Neural cell (in vitro differentiated cells): ENCODE data around the gene GOLGA6C. TPM values are rescaled to one million over a fixed set of nuclear protein-coding genes. Genes with fewer than 3 reads are reported as not detected.
"Not testable (repeated sequence)": the region's sequence is repeated elsewhere in the genome, so short reads cannot be mapped to it uniquely, and the experiment has no call there.

ENCODE experiments used
- H2AFZ ChIP-seq: fragments of 200-600, 300-800 bp; sonication (generic), shearing (Covaris generic); 2 replicates; pipeline ENCODE4 v1.6.0; 2014; ENCODE audit warnings: low read depth, mild to moderate bottlenecking, antibody characterized with exemption, low read length, moderate library complexity
- H3F3A ChIP-seq: fragments of 200-600 bp; shearing (Covaris generic); 2 replicates; pipeline ENCODE4 v1.6.1; 2016; ENCODE audit warnings: mild to moderate bottlenecking, moderate library complexity, mixed read lengths, antibody characterized with exemption, low read length; ENCODE audit not compliant: insufficient read depth, poor library complexity, severe bottlenecking
- H3K27ac ChIP-seq: fragments of 200-600, 300-800 bp; sonication (generic), shearing (Covaris generic); 2 replicates; pipeline ENCODE4 v1.5.1; 2014; ENCODE audit warnings: mild to moderate bottlenecking, low read length, moderate library complexity
- H3K27me3 ChIP-seq: fragments of 300-800, 200-600 bp; sonication (generic), shearing (Covaris generic); 2 replicates; pipeline ENCODE4 v1.6.0; 2014; ENCODE audit warnings: mild to moderate bottlenecking, low read depth, low read length, moderate library complexity; ENCODE audit not compliant: insufficient read depth
- H3K36me3 ChIP-seq: fragments of 300-800, 200-600 bp; sonication (generic), shearing (Covaris generic); 2 replicates; pipeline ENCODE4 v1.5.1; 2014; ENCODE audit warnings: mild to moderate bottlenecking, antibody characterized with exemption, low read length, moderate library complexity; ENCODE audit not compliant: insufficient read depth
- H3K4me2 ChIP-seq: fragments of 300-800, 200-600 bp; sonication (generic), shearing (Covaris generic); 2 replicates; pipeline ENCODE4 v1.6.0; 2014; ENCODE audit warnings: mild to moderate bottlenecking, low read length
- H3K4me3 ChIP-seq: fragments of 300-800, 200-600 bp; sonication (generic), shearing (Covaris generic); 2 replicates; pipeline ENCODE4 v1.5.1; 2014; ENCODE audit warnings: mild to moderate bottlenecking, low read length, moderate library complexity
- H3K79me2 ChIP-seq: fragments of 200-600 bp; shearing (Covaris generic); replicated peaks from 2 replicates; pipeline ENCODE4 v1.6.0; 2014; ENCODE audit warnings: mild to moderate bottlenecking, low read length, moderate library complexity; ENCODE audit not compliant: insufficient read depth
- H3K9ac ChIP-seq: fragments of 300-800, 200-600 bp; sonication (generic), shearing (Covaris generic); 2 replicates; pipeline ENCODE4 v1.6.1; 2016; ENCODE audit warnings: mild to moderate bottlenecking, low read length, mixed read lengths
- H3K9me2 ChIP-seq: fragments of 200-600 bp; shearing (Covaris generic); 2 replicates; pipeline ENCODE4 v1.6.1; 2016; ENCODE audit warnings: mild to moderate bottlenecking, low read length, mixed read lengths; ENCODE audit not compliant: insufficient read depth
- H3K9me3 ChIP-seq: fragments of 200-600, 300-800 bp; sonication (generic), shearing (Covaris generic); 2 replicates; pipeline ENCODE4 v1.6.1; 2016; ENCODE audit warnings: mild to moderate bottlenecking, mixed run types, low read length, moderate library complexity, mixed read lengths
- H4K20me1 ChIP-seq: fragments of 200-600 bp; shearing (Covaris generic); 2 replicates; pipeline ENCODE4 v1.6.1; 2016; ENCODE audit warnings: mild to moderate bottlenecking, mixed run types; ENCODE audit not compliant: insufficient read depth
- EP300 ChIP-seq: fragments of 450-650 bp; conservative IDR thresholded peaks from 2 replicates; pipeline ENCODE4 v1.6.1; 2014; ENCODE audit warnings: antibody characterized with exemption, mild to moderate bottlenecking, moderate library complexity; ENCODE audit not compliant: poor library complexity, severe bottlenecking
- EZH2 ChIP-seq: fragments of 200-600, 300-800 bp; shearing (Covaris generic), sonication (generic); IDR thresholded peaks from 2 replicates; pipeline ENCODE4 v1.6.1; 2014; ENCODE audit warnings: antibody characterized with exemption, low read length, borderline replicate concordance, mild to moderate bottlenecking; ENCODE audit not compliant: insufficient read depth, poor library complexity, severe bottlenecking
- MXI1 ChIP-seq: fragments of 450-650 bp; conservative IDR thresholded peaks from 2 replicates; pipeline ENCODE4 v1.6.1; 2014; ENCODE audit warnings: antibody characterized with exemption, mild to moderate bottlenecking; ENCODE audit not compliant: poor library complexity, severe bottlenecking
- POLR2AphosphoS5 ChIP-seq: IDR thresholded peaks from 2 replicates; pipeline ENCODE4 v1.6.1; 2012
- SMC3 ChIP-seq: fragments of 450-650 bp; conservative IDR thresholded peaks from 2 replicates; pipeline ENCODE4 v1.6.1; 2014; ENCODE audit warnings: antibody characterized with exemption, mild to moderate bottlenecking, moderate library complexity; ENCODE audit not compliant: poor library complexity
- polyA plus RNA-seq: library from polyadenylated mRNA; depleted of rRNA; stranded (reverse); fragments of >200 nt; gene quantifications from 2 replicates; pipeline ENCODE4 v1.2.3, GENCODE V29; 2014
- TF ChIP-seq, protein P1 (sequence below): IDR thresholded peaks from 2 replicates; pipeline ENCODE4 v1.6.1; 2012; ENCODE audit warnings: borderline replicate concordance
- TF ChIP-seq, protein P2 (sequence below): fragments of 450-650 bp; IDR thresholded peaks from 2 replicates; pipeline ENCODE4 v1.5.1; 2014; ENCODE audit warnings: antibody characterized with exemption, mild to moderate bottlenecking, moderate library complexity; ENCODE audit not compliant: poor library complexity, severe bottlenecking

The GOLGA6C gene
- polyA plus RNA-seq, 1 donor from 2014 or later: not detected

DNA sequence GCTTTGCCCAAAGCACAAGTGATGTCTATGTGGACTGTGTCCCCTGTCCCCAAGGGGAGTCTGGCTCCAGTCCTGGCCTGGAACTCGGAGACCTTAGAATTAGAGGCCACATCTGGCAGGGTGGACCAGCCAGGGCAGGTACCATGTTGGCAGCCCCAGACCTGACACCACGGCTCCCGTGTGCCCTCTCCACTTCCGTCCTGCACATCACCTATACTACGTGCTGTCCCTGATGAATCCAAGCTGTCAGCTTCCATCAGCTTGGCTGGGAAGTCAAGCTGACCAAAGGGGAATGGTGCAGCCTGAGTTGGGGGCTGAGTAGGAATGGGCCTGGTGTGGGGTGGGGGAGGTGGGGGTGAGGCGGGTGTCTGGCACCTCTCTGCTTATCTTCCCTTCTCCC lies 41.1 kb upstream of the GOLGA6C start:
- Histone ChIP-seq H3K36me3 (no peaks in the 10 kb centered on the region), H3K4me2 (no peak overlapping the region), H3K27ac (no peak overlapping the region), H3K9me2 (no peaks in the 10 kb centered on the region), H3K79me2 (no peaks in the 10 kb centered on the region), H2AFZ (no peak overlapping the region), H4K20me1 (no peaks in the 10 kb centered on the region), H3K9ac (no peak overlapping the region), H3K4me3 (no peak overlapping the region), H3K9me3 (no peaks in the 10 kb centered on the region), H3K27me3 (no peaks in the 10 kb centered on the region), H3F3A (no peaks in the 10 kb centered on the region)
- TF ChIP-seq MXI1: no peak
- no peak for TF ChIP-seq EP300
- no peak for TF ChIP-seq SMC3
- no peak for TF ChIP-seq EZH2
- TF ChIP-seq POLR2AphosphoS5: no peak
- TF ChIP-seq, protein P1, sequence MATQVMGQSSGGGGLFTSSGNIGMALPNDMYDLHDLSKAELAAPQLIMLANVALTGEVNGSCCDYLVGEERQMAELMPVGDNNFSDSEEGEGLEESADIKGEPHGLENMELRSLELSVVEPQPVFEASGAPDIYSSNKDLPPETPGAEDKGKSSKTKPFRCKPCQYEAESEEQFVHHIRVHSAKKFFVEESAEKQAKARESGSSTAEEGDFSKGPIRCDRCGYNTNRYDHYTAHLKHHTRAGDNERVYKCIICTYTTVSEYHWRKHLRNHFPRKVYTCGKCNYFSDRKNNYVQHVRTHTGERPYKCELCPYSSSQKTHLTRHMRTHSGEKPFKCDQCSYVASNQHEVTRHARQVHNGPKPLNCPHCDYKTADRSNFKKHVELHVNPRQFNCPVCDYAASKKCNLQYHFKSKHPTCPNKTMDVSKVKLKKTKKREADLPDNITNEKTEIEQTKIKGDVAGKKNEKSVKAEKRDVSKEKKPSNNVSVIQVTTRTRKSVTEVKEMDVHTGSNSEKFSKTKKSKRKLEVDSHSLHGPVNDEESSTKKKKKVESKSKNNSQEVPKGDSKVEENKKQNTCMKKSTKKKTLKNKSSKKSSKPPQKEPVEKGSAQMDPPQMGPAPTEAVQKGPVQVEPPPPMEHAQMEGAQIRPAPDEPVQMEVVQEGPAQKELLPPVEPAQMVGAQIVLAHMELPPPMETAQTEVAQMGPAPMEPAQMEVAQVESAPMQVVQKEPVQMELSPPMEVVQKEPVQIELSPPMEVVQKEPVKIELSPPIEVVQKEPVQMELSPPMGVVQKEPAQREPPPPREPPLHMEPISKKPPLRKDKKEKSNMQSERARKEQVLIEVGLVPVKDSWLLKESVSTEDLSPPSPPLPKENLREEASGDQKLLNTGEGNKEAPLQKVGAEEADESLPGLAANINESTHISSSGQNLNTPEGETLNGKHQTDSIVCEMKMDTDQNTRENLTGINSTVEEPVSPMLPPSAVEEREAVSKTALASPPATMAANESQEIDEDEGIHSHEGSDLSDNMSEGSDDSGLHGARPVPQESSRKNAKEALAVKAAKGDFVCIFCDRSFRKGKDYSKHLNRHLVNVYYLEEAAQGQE: no peak
- TF ChIP-seq, protein P2, sequence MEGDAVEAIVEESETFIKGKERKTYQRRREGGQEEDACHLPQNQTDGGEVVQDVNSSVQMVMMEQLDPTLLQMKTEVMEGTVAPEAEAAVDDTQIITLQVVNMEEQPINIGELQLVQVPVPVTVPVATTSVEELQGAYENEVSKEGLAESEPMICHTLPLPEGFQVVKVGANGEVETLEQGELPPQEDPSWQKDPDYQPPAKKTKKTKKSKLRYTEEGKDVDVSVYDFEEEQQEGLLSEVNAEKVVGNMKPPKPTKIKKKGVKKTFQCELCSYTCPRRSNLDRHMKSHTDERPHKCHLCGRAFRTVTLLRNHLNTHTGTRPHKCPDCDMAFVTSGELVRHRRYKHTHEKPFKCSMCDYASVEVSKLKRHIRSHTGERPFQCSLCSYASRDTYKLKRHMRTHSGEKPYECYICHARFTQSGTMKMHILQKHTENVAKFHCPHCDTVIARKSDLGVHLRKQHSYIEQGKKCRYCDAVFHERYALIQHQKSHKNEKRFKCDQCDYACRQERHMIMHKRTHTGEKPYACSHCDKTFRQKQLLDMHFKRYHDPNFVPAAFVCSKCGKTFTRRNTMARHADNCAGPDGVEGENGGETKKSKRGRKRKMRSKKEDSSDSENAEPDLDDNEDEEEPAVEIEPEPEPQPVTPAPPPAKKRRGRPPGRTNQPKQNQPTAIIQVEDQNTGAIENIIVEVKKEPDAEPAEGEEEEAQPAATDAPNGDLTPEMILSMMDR: no peak

DNA sequence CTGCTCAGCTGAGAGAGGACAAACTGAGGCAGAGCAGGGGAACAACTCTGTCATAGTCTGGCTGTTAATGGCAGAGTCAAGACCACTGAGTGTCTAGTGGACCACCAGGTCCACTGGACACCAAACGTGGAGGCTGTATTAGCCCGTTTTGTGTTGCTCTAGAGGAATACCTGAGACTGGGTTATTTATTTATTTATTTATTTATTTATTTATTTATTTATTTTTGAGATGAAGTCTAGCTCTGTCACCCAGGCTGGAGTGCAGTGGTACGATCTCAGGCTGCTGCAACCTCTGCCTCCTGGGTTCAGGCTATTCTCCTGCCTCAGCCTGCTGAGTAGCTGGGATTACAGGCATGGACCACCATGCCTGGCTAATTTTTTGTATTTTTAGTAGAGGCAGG lies 40.6 kb upstream of the GOLGA6C start:
- H3K27ac ChIP-seq, H3K79me2 ChIP-seq, H3K27me3 ChIP-seq, H3K36me3 ChIP-seq, H2AFZ ChIP-seq, H3K9ac ChIP-seq, H3K9me3 ChIP-seq, H3K9me2 ChIP-seq, H3K4me2 ChIP-seq, H3K4me3 ChIP-seq, H4K20me1 ChIP-seq, H3F3A ChIP-seq: not testable (repeated sequence)

DNA sequence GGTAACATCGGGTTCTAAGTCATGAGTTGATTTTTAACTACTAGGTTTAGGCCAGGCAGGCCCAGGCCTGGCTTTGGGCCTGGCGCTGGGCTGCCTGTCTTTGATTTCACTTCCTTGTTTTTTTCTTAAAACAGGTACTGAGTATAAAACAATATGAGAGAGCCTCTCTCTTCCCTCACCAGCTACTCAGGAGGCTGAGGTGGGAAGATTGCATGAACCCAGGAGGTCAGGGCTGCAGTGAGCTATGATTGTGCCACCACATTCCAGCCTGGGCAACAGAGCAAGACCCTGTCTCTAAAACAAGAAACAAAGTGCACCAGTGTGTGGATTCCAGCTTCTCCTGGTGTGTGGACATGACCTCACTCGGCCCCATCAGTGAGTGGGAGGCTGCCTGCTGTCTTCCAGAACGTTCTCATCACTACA lies 38.6 kb upstream of the GOLGA6C start:
- H3K9ac ChIP-seq, H3K36me3 ChIP-seq, H4K20me1 ChIP-seq, H3K4me3 ChIP-seq, H3K27ac ChIP-seq, H3K4me2 ChIP-seq, H3K27me3 ChIP-seq, H3F3A ChIP-seq, H3K9me2 ChIP-seq, H3K9me3 ChIP-seq, H3K79me2 ChIP-seq, H2AFZ ChIP-seq: not testable (repeated sequence)
